GM12878 (cell line): ENCODE measurements around the gene OXA1L. TPM values are rescaled to one million over a fixed set of nuclear protein-coding genes. Genes with fewer than 3 reads are reported as not detected.

Experiments
- BMI1 ChIP-seq: fragments of 450-650 bp; IDR thresholded peaks from 2 replicates; pipeline ENCODE4 v1.6.1; 2016; ENCODE audit warnings: mild to moderate bottlenecking, moderate library complexity, borderline replicate concordance
- CBFB ChIP-seq: IDR thresholded peaks from 2 replicates; pipeline ENCODE4 v1.6.1; 2016; ENCODE audit warnings: antibody characterized with exemption, low read depth
- FOS ChIP-seq: IDR thresholded peaks from 3 replicates; pipeline ENCODE4 v1.6.1; 2011; ENCODE audit warnings: borderline replicate concordance; ENCODE audit not compliant: insufficient read length; ENCODE audit errors: extremely low read depth
- FOXM1 ChIP-seq: IDR thresholded peaks from 2 replicates; pipeline ENCODE4 v1.6.1; 2012; ENCODE audit warnings: low read depth, mild to moderate bottlenecking, inconsistent platforms, low read length, moderate library complexity
- GABPA ChIP-seq: IDR thresholded peaks from 2 replicates; pipeline ENCODE4 v1.6.1; 2014; ENCODE audit warnings: antibody characterized with exemption, low read depth, mild to moderate bottlenecking, inconsistent platforms
- HDGF ChIP-seq: fragments of 450-650 bp; IDR thresholded peaks from 2 replicates; pipeline ENCODE4 v1.6.1; 2016; ENCODE audit warnings: antibody characterized with exemption
- HSF1 ChIP-seq: fragments of 150-350 bp; IDR thresholded peaks from 2 replicates; pipeline ENCODE4 v1.6.1; 2014; ENCODE audit warnings: mild to moderate bottlenecking, low read depth, low read length
- IRF4 ChIP-seq: IDR thresholded peaks from 2 replicates; pipeline ENCODE4 v1.6.1; 2011; ENCODE audit warnings: low read depth, low read length
- IRF5 ChIP-seq: fragments of 450-650 bp; IDR thresholded peaks from 2 replicates; pipeline ENCODE4 v1.6.1; 2017; ENCODE audit warnings: borderline replicate concordance
- MYB ChIP-seq: fragments of 150-350 bp; IDR thresholded peaks from 2 replicates; pipeline ENCODE4 v1.6.1; 2014; ENCODE audit warnings: mild to moderate bottlenecking, low read depth, low read length, borderline replicate concordance
- MYC ChIP-seq: IDR thresholded peaks from 2 replicates; pipeline ENCODE4 v1.6.1; 2011; ENCODE audit warnings: mild to moderate bottlenecking, low read length, moderate library complexity, inconsistent platforms; ENCODE audit not compliant: insufficient read depth, insufficient replicate concordance, insufficient read length, severe bottlenecking
- NFXL1 ChIP-seq: fragments of 450-650 bp; IDR thresholded peaks from 2 replicates; pipeline ENCODE4 v1.6.1; 2017; ENCODE audit warnings: antibody characterized with exemption, mild to moderate bottlenecking, borderline replicate concordance
- NFYA ChIP-seq: IDR thresholded peaks from 2 replicates; pipeline ENCODE4 v1.6.1; 2011; ENCODE audit warnings: low read depth, mild to moderate bottlenecking, low read length, improper control_type of control experiment, borderline replicate concordance
- NR2C1 ChIP-seq: fragments of 450-650 bp; IDR thresholded peaks from 2 replicates; pipeline ENCODE4 v1.6.1; 2017; ENCODE audit warnings: antibody characterized with exemption, mild to moderate bottlenecking, moderate library complexity
- PAX5 ChIP-seq: IDR thresholded peaks from 2 replicates; pipeline ENCODE4 v1.6.1; 2011; ENCODE audit warnings: low read depth, low read length, borderline replicate concordance
- RELB ChIP-seq: fragments of 450-650 bp; IDR thresholded peaks from 2 replicates; pipeline ENCODE4 v1.6.1; 2017; ENCODE audit warnings: low read depth, mild to moderate bottlenecking, moderate library complexity
- REST ChIP-seq: IDR thresholded peaks from 2 replicates; pipeline ENCODE4 v1.6.1; 2012; ENCODE audit warnings: mild to moderate bottlenecking, low read depth, low read length
- RFX5 ChIP-seq: IDR thresholded peaks from 2 replicates; pipeline ENCODE4 v1.6.1; 2011; ENCODE audit warnings: low read depth, low read length, improper control_type of control experiment
- TAF1 ChIP-seq: IDR thresholded peaks from 2 replicates; pipeline ENCODE4 v1.6.1; 2011; ENCODE audit warnings: mild to moderate bottlenecking, low read depth, low read length, borderline replicate concordance
- TCF3 ChIP-seq: IDR thresholded peaks from 2 replicates; pipeline ENCODE4 v1.6.1; 2012; ENCODE audit warnings: low read depth, mild to moderate bottlenecking, low read length, borderline replicate concordance; ENCODE audit not compliant: insufficient read depth
- USF2 ChIP-seq: IDR thresholded peaks from 2 replicates; pipeline ENCODE4 v1.6.1; 2011; ENCODE audit warnings: low read depth, low read length, improper control_type of control experiment, borderline replicate concordance
- YBX1 ChIP-seq: fragments of 450-650 bp; IDR thresholded peaks from 2 replicates; pipeline ENCODE4 v1.6.1; 2016; ENCODE audit warnings: antibody characterized with exemption
- polyA plus RNA-seq, 11 experiments: library from polyadenylated mRNA; depleted of rRNA in 4 of 11; unstranded in 6 of 11; stranded (reverse) in 5 of 11; fragments of >200 nt; fragmentation: Nextera tagmentation in 4 of 11; fragmentation: Illumina TruSeq in 1 of 11; extraction: Ambion mirVana in 4 of 11; extraction: Trizol in 1 of 11; gene quantifications; 1 replicate in 1 of 11; 2 replicates in 10 of 11; pipeline versions ENCODE4 v1.2.1 to v1.2.3, GENCODE V29; 2011 to 2016; ENCODE audit warnings: inconsistent platforms in 2 of 11, missing spikeins in 2 of 11, low read depth in 1 of 11
- total RNA-seq, 4 experiments: library from RNA; depleted of rRNA in 3 of 4; stranded (reverse); fragments of >200 nt in 3 of 4; fragmentation: Illumina TruSeq in 1 of 4; extraction: Trizol in 1 of 4; gene quantifications; 2 replicates each; pipeline versions ENCODE4 v1.2.1 to v1.2.3, GENCODE V29; 2013 to 2021

OXA1L gene
- total and polyA plus RNA-seq, 10 of the 15 experiments (the other 5 are each of a cell fraction or from before 2014, with no cell fraction given): 105 to 289 (median 146) TPM

- peak; percentile 87 for TF ChIP-seq NR2C1
- TF ChIP-seq YBX1: no peak
- no peak for TF ChIP-seq MYC
- TF ChIP-seq FOS: no peak
- no peak for TF ChIP-seq BMI1
- no peak for TF ChIP-seq MYB
- 0 out of 2 replicates have a peak, but pooled peaks have one; percentile 42 for TF ChIP-seq CBFB
- no peak for TF ChIP-seq HDGF
- TF ChIP-seq REST: no peak; the same call in 1 of the 2 replicates
- no peak for TF ChIP-seq NFXL1
- no peak for TF ChIP-seq GABPA
- peak; percentile 71; the same call in 1 of the 2 replicates for TF ChIP-seq RELB
- peak; percentile 43; the same call in 1 of the 2 replicates for TF ChIP-seq TAF1
- no peak for TF ChIP-seq HSF1
- no peak for TF ChIP-seq NFYA
- no peak for TF ChIP-seq USF2
- TF ChIP-seq IRF5: no peak
- TF ChIP-seq TCF3: peak; percentile 97
- peak; percentile 86 for TF ChIP-seq IRF4
- TF ChIP-seq PAX5: peak; percentile 95
- TF ChIP-seq RFX5: no peak
- peak; percentile 96 for TF ChIP-seq FOXM1
Measured at GRCh38 chr14:22796087-22796707, 29.7 kb downstream of the OXA1L start (continued).
